A673 (cell line): Measurements from ENCODE around the gene EGR1. TPM values are rescaled to one million over a fixed set of nuclear protein-coding genes. Genes with fewer than 3 reads are reported as not detected.

Experiments used
- BruUV-seq: library from RNA; stranded (reverse); fragments of 400-500 nt; replicated peaks from 2 replicates; lab custom pipeline; 2021; lab: Mats Ljungman, UMichigan
- CTCF ChIA-PET: fragments of 300-600 bp; sonication (Branson Sonifier 250); formaldehyde crosslinking; loops from one replicate; lab custom pipeline; 2022; ENCODE audit warnings: antibody characterized with exemption; lab: Charles Lee
- POLR2A ChIA-PET: fragments of 300-600 bp; sonication (Branson Sonifier 250); formaldehyde crosslinking; loops from one replicate; lab custom pipeline; 2022; ENCODE audit warnings: antibody characterized with exemption; ENCODE audit not compliant: low non-redundant PET; lab: Charles Lee
- DNase-seq: peaks from one replicate; pipeline ENCODE4 v3.0.0-alpha.2; 2015; ENCODE audit warnings: low spot score
- H3K27ac ChIP-seq: fragments of 200-600 bp; sonication (generic); 2 replicates; pipeline ENCODE4 v1.5.1; 2016; ENCODE audit warnings: mixed run types, low read depth, mild to moderate bottlenecking, mixed read lengths, antibody characterized with exemption, low read length; ENCODE audit not compliant: poor library complexity, severe bottlenecking
- H3K27me3 ChIP-seq: fragments of 200-600 bp; sonication (generic); replicated peaks from 2 replicates; pipeline ENCODE4 v1.6.1; 2017; ENCODE audit warnings: mixed run types, low read depth, mild to moderate bottlenecking, mixed read lengths, antibody characterized with exemption, low read length; ENCODE audit not compliant: insufficient read depth, poor library complexity
- H3K36me3 ChIP-seq: fragments of 200-600 bp; sonication (generic); 2 replicates; pipeline ENCODE4 v1.6.1; 2016; ENCODE audit warnings: mixed run types, mild to moderate bottlenecking, mixed read lengths, antibody characterized with exemption, low read length; ENCODE audit not compliant: insufficient read depth, poor library complexity, severe bottlenecking
- H3K4me1 ChIP-seq: fragments of 200-600 bp; sonication (generic); 2 replicates; pipeline ENCODE4 v1.6.1; 2017; ENCODE audit warnings: mixed run types, mild to moderate bottlenecking, mixed read lengths, antibody characterized with exemption, low read length; ENCODE audit not compliant: insufficient read depth, poor library complexity, severe bottlenecking
- H3K4me3 ChIP-seq: fragments of 200-600 bp; sonication (generic); 2 replicates; pipeline ENCODE4 v1.5.1; 2016; ENCODE audit warnings: low read depth, mixed run types, mild to moderate bottlenecking, mixed read lengths, low read length; ENCODE audit not compliant: poor library complexity, severe bottlenecking
- H3K9me3 ChIP-seq: fragments of 200-600 bp; sonication (generic); 2 replicates; pipeline ENCODE4 v1.6.1; 2016; ENCODE audit warnings: mixed run types, low read depth, mild to moderate bottlenecking, mixed read lengths, antibody characterized with exemption, low read length; ENCODE audit not compliant: poor library complexity, severe bottlenecking
- EZH2 ChIP-seq: fragments of 200-600 bp; sonication (generic); IDR thresholded peaks from 2 replicates; pipeline ENCODE4 v1.6.1; 2017; ENCODE audit warnings: borderline replicate concordance, low read depth, mild to moderate bottlenecking, mixed read lengths, antibody characterized with exemption, low read length; ENCODE audit not compliant: poor library complexity, severe bottlenecking
- intact Hi-C: fragments of 100-400 bp; cut with micrococcal nuclease; formaldehyde crosslinking; loops from one replicate; pipeline ENCODE4 v1.10.0; 2022; ENCODE audit not compliant: unreplicated experiment
- total RNA-seq: library from RNA; stranded (reverse); gene quantifications from 2 replicates; pipeline ENCODE4 v1.2.3, GENCODE V29; 2021
- TF ChIP-seq, protein P1 (sequence below): fragments of 300-800, 200-600 bp; sonication (generic); conservative IDR thresholded peaks from 2 replicates; pipeline ENCODE4 v1.5.1; 2017; ENCODE audit warnings: low read depth, mild to moderate bottlenecking, antibody characterized with exemption, low read length, moderate library complexity, mixed read lengths

Gene EGR1
- total RNA-seq, 1 experiment from 2014 or later: 64.8 TPM

- H3K36me3 ChIP-seq: peaks cover 15% of the 10 kb centered on the region
- H3K4me3 ChIP-seq: peak overlapping the region; percentile 78
- DNase-seq: peak; percentile 15
- peak overlapping the region; percentile 30 for H3K27ac ChIP-seq
- ChIA-PET CTCF (interaction anchor here (0.6 to 0.9 kb wide), 2 partner anchors 9 to 302 kb away, joined by 3 read pairs; no protein-coding TSS in a partner anchor), POLR2A (no interaction called here)
- no peaks in the 10 kb centered on the region for H3K9me3 ChIP-seq
- no peak for TF ChIP-seq EZH2
- TF ChIP-seq, protein P1, sequence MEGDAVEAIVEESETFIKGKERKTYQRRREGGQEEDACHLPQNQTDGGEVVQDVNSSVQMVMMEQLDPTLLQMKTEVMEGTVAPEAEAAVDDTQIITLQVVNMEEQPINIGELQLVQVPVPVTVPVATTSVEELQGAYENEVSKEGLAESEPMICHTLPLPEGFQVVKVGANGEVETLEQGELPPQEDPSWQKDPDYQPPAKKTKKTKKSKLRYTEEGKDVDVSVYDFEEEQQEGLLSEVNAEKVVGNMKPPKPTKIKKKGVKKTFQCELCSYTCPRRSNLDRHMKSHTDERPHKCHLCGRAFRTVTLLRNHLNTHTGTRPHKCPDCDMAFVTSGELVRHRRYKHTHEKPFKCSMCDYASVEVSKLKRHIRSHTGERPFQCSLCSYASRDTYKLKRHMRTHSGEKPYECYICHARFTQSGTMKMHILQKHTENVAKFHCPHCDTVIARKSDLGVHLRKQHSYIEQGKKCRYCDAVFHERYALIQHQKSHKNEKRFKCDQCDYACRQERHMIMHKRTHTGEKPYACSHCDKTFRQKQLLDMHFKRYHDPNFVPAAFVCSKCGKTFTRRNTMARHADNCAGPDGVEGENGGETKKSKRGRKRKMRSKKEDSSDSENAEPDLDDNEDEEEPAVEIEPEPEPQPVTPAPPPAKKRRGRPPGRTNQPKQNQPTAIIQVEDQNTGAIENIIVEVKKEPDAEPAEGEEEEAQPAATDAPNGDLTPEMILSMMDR: no peak
- no TSS peak for BruUV-seq
- no peaks in the 10 kb centered on the region for H3K4me1 ChIP-seq
- intact Hi-C loops: no loop called here
- H3K27me3 ChIP-seq: no peaks in the 10 kb centered on the region
Measured at GRCh38 chr5:138439477-138440158, 25.7 kb upstream of the EGR1 start.

GRCh38 chr5:138440159-138441073, 24.9 kb upstream of the EGR1 start:
- Histone ChIP-seq H3K27ac (no peak overlapping the region), H3K36me3 (peaks cover 9% of the 10 kb centered on the region), H3K4me3 (no peak overlapping the region), H3K9me3 (no peaks in the 10 kb centered on the region), H3K4me1 (no peaks in the 10 kb centered on the region), H3K27me3 (no peaks in the 10 kb centered on the region)
- ChIA-PET POLR2A (no interaction called here), CTCF (no interaction called here)
- BruUV-seq: no TSS peak
- DNase-seq: no peak
- TF ChIP-seq EZH2: no peak
- TF ChIP-seq, protein P1: no peak
- intact Hi-C loops: no loop called here

DNA sequence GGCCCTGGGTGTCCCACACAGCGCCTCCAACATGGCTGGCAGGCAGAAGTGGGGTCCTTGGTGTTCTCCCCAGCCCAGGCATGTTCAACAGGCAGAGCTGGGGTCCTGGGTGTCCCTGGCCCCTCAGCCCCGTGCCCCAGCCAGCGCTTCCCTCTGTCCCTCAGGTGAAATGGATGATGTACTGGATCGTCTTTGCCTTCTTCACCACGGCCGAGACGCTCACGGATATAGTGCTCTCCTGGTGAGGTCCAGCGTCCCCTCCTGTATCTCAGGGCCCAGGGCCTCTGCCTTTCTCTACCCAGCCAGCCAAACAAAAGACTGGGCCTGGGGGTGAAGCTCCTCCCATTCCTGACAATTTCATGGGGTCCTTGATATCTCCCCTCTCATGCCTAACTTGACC, 24.1 kb upstream of the EGR1 start:
- BruUV-seq: no TSS peak
- POLR2A ChIA-PET: no interaction called here
- no peak overlapping the region for H3K4me3 ChIP-seq
- peaks cover 2% of the 10 kb centered on the region for H3K36me3 ChIP-seq
- no peaks in the 10 kb centered on the region for H3K9me3 ChIP-seq
- CTCF ChIA-PET: no interaction called here
- no peak overlapping the region for H3K27ac ChIP-seq
- no peaks in the 10 kb centered on the region for H3K4me1 ChIP-seq
- TF ChIP-seq EZH2: no peak
- TF ChIP-seq, protein P1: no peak
- no peak for DNase-seq
- no peaks in the 10 kb centered on the region for H3K27me3 ChIP-seq
- intact Hi-C loops: no loop called here
